Thoracic aorta (tissue), 2 donors: ENCODE results near the gene CRYL1. TPM values are rescaled to one million over a fixed set of nuclear protein-coding genes. Genes with fewer than 3 reads are reported as not detected.

ENCODE experiments used
- ATAC-seq: fragments of 150-250 bp; one replicate; pipeline ENCODE4 v1.8.0; 2017; ENCODE audit warnings: low read depth; ENCODE audit not compliant: insufficient number of reproducible peaks, low FRiP score
- DNase-seq: peaks from one replicate; pipeline ENCODE4 v3.0.0-alpha.2; 2020; ENCODE audit warnings: low spot score
- H3K27ac ChIP-seq, 2 donors: fragments of 200-600 bp; sonication (generic); 1 replicate in 1 of 2; 2 replicates in 1 of 2; pipeline ENCODE4 v1.5.1; 2016; ENCODE audit warnings: mild to moderate bottlenecking in 2 of 2, moderate library complexity in 2 of 2
- H3K27me3 ChIP-seq: fragments of 200-600 bp; sonication (generic); replicated peaks from 2 replicates; pipeline ENCODE4 v1.6.0; 2016; ENCODE audit warnings: mild to moderate bottlenecking; ENCODE audit not compliant: insufficient read depth
- H3K36me3 ChIP-seq: fragments of 200-600 bp; sonication (generic); one replicate; pipeline ENCODE4 v1.5.1; 2016
- H3K4me1 ChIP-seq, 2 donors: fragments of 200-600 bp; sonication (generic); 1 replicate in 1 of 2; 2 replicates in 1 of 2; pipeline versions ENCODE4 v1.5.1 to v1.6.0; 2016; ENCODE audit warnings: low read depth in 2 of 2, mild to moderate bottlenecking in 1 of 2; ENCODE audit not compliant: control insufficient read depth in 1 of 2
- H3K4me3 ChIP-seq: fragments of 200-600 bp; sonication (generic); 2 replicates; pipeline ENCODE4 v1.5.1; 2016; ENCODE audit warnings: mild to moderate bottlenecking
- H3K9me3 ChIP-seq: fragments of 200-600 bp; sonication (generic); 2 replicates; pipeline ENCODE4 v1.5.1; 2016
- CTCF ChIP-seq: fragments of 200-600 bp; sonication (generic); IDR thresholded peaks from one replicate; pipeline ENCODE4 v1.5.1; 2019; ENCODE audit warnings: antibody characterized with exemption
- total RNA-seq, 2 donors: library from RNA; depleted of rRNA; stranded (reverse); fragments of >200 nt; gene quantifications; one replicate each; pipeline versions ENCODE4 v1.1.0 to v1.2.3, GENCODE V29; 2016

Gene CRYL1
- total RNA-seq, 2 donors from 2014 or later: 38.9 to 57.4 TPM

DNA sequence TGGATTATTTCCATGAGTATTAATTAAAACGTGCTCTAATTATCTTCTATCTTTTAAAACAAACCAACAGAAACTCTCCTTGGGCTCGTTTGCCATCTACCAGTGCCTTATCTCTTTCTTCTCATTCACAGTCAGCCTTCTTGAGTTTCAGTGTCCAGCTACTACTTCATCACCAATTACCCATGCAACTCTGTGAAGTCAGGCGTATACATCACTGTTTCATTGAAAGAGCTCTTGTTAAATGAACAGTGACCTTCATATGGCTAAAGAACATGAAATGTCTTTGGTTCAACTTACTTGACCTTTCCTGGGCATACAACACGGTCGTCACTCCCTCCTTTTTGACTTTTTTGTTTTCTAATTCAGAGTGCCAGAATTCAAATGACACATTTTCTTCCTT, 36.1 kb upstream of the CRYL1 start:
- H3K9me3 ChIP-seq: peaks cover 8% of the 10 kb centered on the region
- no peak for TF ChIP-seq CTCF
- no peaks in the 10 kb centered on the region for H3K36me3 ChIP-seq
- no peak for ATAC-seq
- no peak for DNase-seq
- no peaks in the 10 kb centered on the region for H3K4me1 ChIP-seq
- no peaks in the 10 kb centered on the region for H3K27me3 ChIP-seq
- no peak overlapping the region for H3K27ac ChIP-seq
- H3K4me3 ChIP-seq: no peak overlapping the region

DNA sequence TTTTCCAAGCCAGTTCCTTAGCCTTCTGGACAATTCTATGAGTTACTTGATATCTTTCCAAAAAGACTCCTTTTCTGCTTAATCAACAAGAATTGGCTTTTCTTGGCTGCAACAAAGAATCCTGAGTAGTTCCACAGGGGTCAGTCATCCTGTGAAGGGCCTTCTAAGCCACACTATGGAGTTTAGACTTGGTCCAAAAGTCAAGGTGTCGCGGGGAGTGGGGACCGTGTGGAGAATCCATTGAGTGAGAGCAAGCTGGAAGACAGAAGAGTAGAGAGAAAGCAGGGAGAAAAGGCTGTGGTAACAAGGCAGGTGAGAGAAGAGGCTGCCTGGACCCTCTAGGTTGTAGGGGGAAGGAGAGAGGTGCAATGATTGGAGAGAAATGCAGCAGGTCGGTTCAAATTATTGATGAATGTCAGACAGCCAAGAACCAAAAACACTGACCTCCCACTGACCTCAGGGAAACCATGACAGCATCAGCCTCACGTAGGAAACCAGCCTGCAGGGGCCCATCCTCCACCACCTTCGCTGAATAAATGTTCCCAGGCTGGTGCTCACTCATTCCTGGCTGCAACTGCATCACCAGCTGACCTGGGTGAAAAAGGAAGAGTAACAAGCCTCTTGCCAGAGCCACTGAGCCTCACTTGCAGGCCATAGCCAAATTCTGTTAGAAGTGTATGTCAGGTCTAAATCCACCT, 34.2 kb upstream of the CRYL1 start:
- peaks cover under 1% of the 10 kb centered on the region for H3K9me3 ChIP-seq
- no peak for TF ChIP-seq CTCF
- H3K27me3 ChIP-seq: no peaks in the 10 kb centered on the region
- ATAC-seq (no peak), DNase-seq (no peak)
- no peaks in the 10 kb centered on the region for H3K36me3 ChIP-seq
- no peaks in the 10 kb centered on the region for H3K4me1 ChIP-seq
- no peak overlapping the region for H3K4me3 ChIP-seq
- H3K27ac ChIP-seq: no peak overlapping the region

DNA sequence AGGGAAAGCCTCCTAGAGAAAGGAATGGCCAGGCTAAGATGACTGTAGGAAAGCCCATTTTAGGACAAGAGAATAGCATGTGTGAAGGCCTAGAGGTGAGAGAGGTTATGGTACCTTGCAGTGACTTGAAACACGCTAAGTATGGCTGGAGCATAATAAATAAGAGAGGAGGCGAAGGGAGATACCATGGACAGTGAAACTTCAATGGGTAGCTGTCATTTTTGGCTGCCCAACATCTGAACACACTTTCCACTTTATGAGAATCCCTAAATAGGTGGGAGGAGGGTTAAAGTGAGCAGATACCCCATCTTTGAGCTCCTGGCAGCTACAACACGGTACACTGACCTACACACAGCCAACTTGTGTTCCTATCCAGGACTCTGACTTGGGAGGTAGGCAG, 33.3 kb upstream of the CRYL1 start:
- TF ChIP-seq CTCF: no peak
- H3K9me3 ChIP-seq: no peaks in the 10 kb centered on the region
- H3K27me3 ChIP-seq: no peaks in the 10 kb centered on the region
- ATAC-seq (no peak), DNase-seq (no peak)
- H3K4me3 ChIP-seq: no peak overlapping the region
- no peaks in the 10 kb centered on the region for H3K36me3 ChIP-seq
- H3K27ac ChIP-seq: no peak overlapping the region
- H3K4me1 ChIP-seq: no peaks in the 10 kb centered on the region

DNA sequence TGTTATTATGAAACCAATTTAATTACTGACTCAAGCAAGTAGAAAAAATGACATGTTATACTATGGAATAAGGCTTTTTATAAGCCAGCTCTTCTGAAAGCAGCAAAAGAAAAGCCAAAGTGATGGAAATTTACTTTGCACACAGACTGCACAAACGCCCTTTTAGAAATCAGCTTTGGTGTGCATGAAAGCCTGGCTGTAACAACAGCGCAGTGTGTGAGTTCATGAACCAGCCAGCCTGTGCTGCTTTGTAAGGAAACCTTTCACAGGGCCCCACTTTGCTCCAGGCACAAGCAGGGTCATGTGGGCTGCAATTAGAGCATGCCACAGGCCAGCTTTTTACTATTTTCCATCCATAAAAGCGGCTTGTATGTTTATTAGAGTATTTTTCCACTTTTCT, 27.7 kb upstream of the CRYL1 start:
- Histone ChIP-seq H3K36me3 (no peaks in the 10 kb centered on the region), H3K27me3 (no peaks in the 10 kb centered on the region), H3K4me1 (no peaks in the 10 kb centered on the region), H3K4me3 (no peak overlapping the region), H3K9me3 (no peaks in the 10 kb centered on the region), H3K27ac (no peak overlapping the region)
- no peak for TF ChIP-seq CTCF
- no peak for DNase-seq
- no peak for ATAC-seq

DNA sequence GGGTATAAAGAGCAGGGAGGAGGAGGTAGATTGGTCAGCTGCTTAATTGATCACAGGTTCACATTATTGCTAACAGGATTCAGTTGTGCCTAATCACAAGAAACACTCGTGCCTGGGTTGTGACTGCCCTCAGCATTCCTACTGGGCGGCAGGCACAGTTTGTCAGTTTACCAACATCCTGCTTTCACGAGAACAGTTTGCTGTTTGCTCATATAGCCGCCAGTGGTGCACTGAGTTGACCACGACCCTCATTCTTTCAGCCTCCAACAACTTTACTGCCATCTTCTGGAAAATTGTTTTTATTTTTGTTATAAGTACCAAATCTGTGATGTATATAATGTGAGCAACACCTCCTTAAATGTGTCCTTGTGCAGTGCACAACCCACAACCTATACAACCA, 25.1 kb upstream of the CRYL1 start:
- no peak for TF ChIP-seq CTCF
- Histone ChIP-seq H3K9me3 (no peaks in the 10 kb centered on the region), H3K36me3 (no peaks in the 10 kb centered on the region), H3K27ac (no peak overlapping the region), H3K4me3 (no peak overlapping the region), H3K27me3 (no peaks in the 10 kb centered on the region), H3K4me1 (no peaks in the 10 kb centered on the region)
- ATAC-seq (no peak), DNase-seq (no peak)
